LNCAP (cell line): ENCODE data around the gene SORL1-AS1.

Experiments used
- CTCF ChIP-seq: fragments of 450-650 bp; IDR thresholded peaks from 2 replicates; pipeline ENCODE4 v1.5.1; 2017; ENCODE audit warnings: mild to moderate bottlenecking

The SORL1-AS1 gene

GRCh38 chr11:121419836-121420235 lies 32.9 kb downstream of the SORL1-AS1 start:
- no peak for TF ChIP-seq CTCF

GRCh38 chr11:121418625-121419114 lies 34.1 kb downstream of the SORL1-AS1 start:
- TF ChIP-seq CTCF, result no peak

- no peak for TF ChIP-seq CTCF
Observed at GRCh38 chr11:121417607-121418006, 35.2 kb downstream of the SORL1-AS1 start.

GRCh38 chr11:121417055-121417551 lies 35.7 kb downstream of the SORL1-AS1 start:
- no peak for TF ChIP-seq CTCF

GRCh38 chr11:121415856-121416255 lies 36.9 kb downstream of the SORL1-AS1 start:
- no peak for TF ChIP-seq CTCF

- no peak for TF ChIP-seq CTCF
Observed at GRCh38 chr11:121414141-121414913, 38.4 kb downstream of the SORL1-AS1 start.

GRCh38 chr11:121412711-121413415 lies 39.9 kb downstream of the SORL1-AS1 start:
- no peak for TF ChIP-seq CTCF
